Muscle of leg (tissue), 11 donors: ENCODE data around the gene STIM2. TPM values are rescaled to one million over a fixed set of nuclear protein-coding genes. Genes with fewer than 3 reads are reported as not detected.
A peak's percentile ranks its signal among the peaks of the same experiment; 100 is the strongest.

Experiments used
- DNase-seq: peaks from one replicate; pipeline ENCODE4 v3.0.0; 2013
- H3K27ac ChIP-seq: one replicate; pipeline ENCODE4 v1.5.1; 2013; ENCODE audit warnings: mild to moderate bottlenecking, low read length, control low read depth
- H3K27me3 ChIP-seq: one replicate; pipeline ENCODE4 v1.6.1; 2013; ENCODE audit warnings: low read length; ENCODE audit not compliant: control insufficient read depth, insufficient read depth
- H3K36me3 ChIP-seq: one replicate; pipeline ENCODE4 v1.6.1; 2013; ENCODE audit warnings: low read length; ENCODE audit not compliant: control insufficient read depth, insufficient read depth
- H3K4me1 ChIP-seq: one replicate; pipeline ENCODE4 v1.6.1; 2013; ENCODE audit warnings: low read length; ENCODE audit not compliant: control insufficient read depth, insufficient read depth
- H3K4me3 ChIP-seq: one replicate; pipeline ENCODE4 v1.5.1; 2013; ENCODE audit warnings: low read length, control low read depth
- H3K9me3 ChIP-seq: replicated peaks from 2 replicates; pipeline ENCODE4 v1.6.1; 2013; ENCODE audit warnings: low read depth, low read length; ENCODE audit not compliant: control insufficient read depth
- WGBS: methylation state at CpG from one replicate; pipeline ENCODE4 v1.1.5; 2013; ENCODE audit warnings: missing lambda C conversion rate; ENCODE audit not compliant: insufficient coverage; 5-methylcytosine and 5-hydroxymethylcytosine counted together
- polyA plus RNA-seq, 8 donors: library from polyadenylated mRNA; unstranded; fragments of 120-200 nt; gene quantifications; one replicate each; pipeline versions ENCODE4 v1.2.1 to v1.2.3, GENCODE V29; 2013; ENCODE audit warnings: inconsistent platforms in 1 of 8, low replicate concordance in 1 of 8; ENCODE audit not compliant: insufficient read length in 8 of 8, insufficient read depth in 1 of 8
- total RNA-seq: library from RNA; stranded (reverse); fragments of 120-200 nt; gene quantifications from one replicate; pipeline ENCODE4 v1.2.4, GENCODE V29; 2013

The STIM2 gene
- total and polyA plus RNA-seq, 9 donors = 39.7 to 56.9 (median 46.6) TPM

- no peak for DNase-seq
- Histone ChIP-seq H3K4me1 (no peaks in the 10 kb centered on the region), H3K27me3 (no peaks in the 10 kb centered on the region), H3K27ac (no peak overlapping the region), H3K4me3 (no peak overlapping the region), H3K36me3 (no peaks in the 10 kb centered on the region), H3K9me3 (no peaks in the 10 kb centered on the region)
- WGBS = 85% methylated on average over 4 of the region's 10 CpGs
Observed at GRCh38 chr4:27057053-27057452, 196.4 kb downstream of the STIM2 start.

- H3K27ac ChIP-seq = no peak overlapping the region
- 84% methylated on average over 4 of the region's 6 CpGs for WGBS
Observed at GRCh38 chr4:27057662-27058061, 197.0 kb downstream of the STIM2 start.

GRCh38 chr4:27058819-27059406 lies 198.3 kb downstream of the STIM2 start:
- H3K4me3 ChIP-seq = no peak overlapping the region
- no peak for DNase-seq
- no peaks in the 10 kb centered on the region for H3K36me3 ChIP-seq
- H3K27ac ChIP-seq = no peak overlapping the region
- 93% methylated on average over 2 of the region's 5 CpGs for WGBS
- H3K27me3 ChIP-seq = no peaks in the 10 kb centered on the region
- H3K4me1 ChIP-seq = no peaks in the 10 kb centered on the region
- H3K9me3 ChIP-seq = no peaks in the 10 kb centered on the region

More at GRCh38 chr4:27057662-27058061, 197.0 kb downstream of the STIM2 start:
- no peak for DNase-seq
- Histone ChIP-seq H3K27me3 (no peaks in the 10 kb centered on the region), H3K36me3 (no peaks in the 10 kb centered on the region), H3K9me3 (no peaks in the 10 kb centered on the region), H3K4me3 (no peak overlapping the region), H3K4me1 (no peaks in the 10 kb centered on the region)

- Histone ChIP-seq H3K4me1 (no peaks in the 10 kb centered on the region), H3K27me3 (no peaks in the 10 kb centered on the region), H3K9me3 (no peaks in the 10 kb centered on the region), H3K27ac (no peak overlapping the region), H3K36me3 (no peaks in the 10 kb centered on the region), H3K4me3 (no peak overlapping the region)
- no CpG with 5 or more reads among the region's 5 CpGs for WGBS
- no peak for DNase-seq
Observed at GRCh38 chr4:27059446-27059845, 198.8 kb downstream of the STIM2 start.

GRCh38 chr4:27062256-27062655 lies 201.6 kb downstream of the STIM2 start:
- Histone ChIP-seq H3K27ac (no peak overlapping the region), H3K4me3 (no peak overlapping the region), H3K27me3 (no peaks in the 10 kb centered on the region), H3K4me1 (peaks cover 3% of the 10 kb centered on the region), H3K9me3 (no peaks in the 10 kb centered on the region), H3K36me3 (no peaks in the 10 kb centered on the region)
- no peak for DNase-seq
- WGBS = 94% methylated on average over 5 of the region's 7 CpGs

GRCh38 chr4:27066591-27066990 lies 205.9 kb downstream of the STIM2 start:
- Histone ChIP-seq H3K27me3 (no peaks in the 10 kb centered on the region), H3K4me1 (peaks cover 3% of the 10 kb centered on the region)
- DNase-seq = peak; percentile 36

GRCh38 chr4:27068151-27068867 lies 207.7 kb downstream of the STIM2 start:
- H3K36me3 ChIP-seq = no peaks in the 10 kb centered on the region
- H3K4me3 ChIP-seq = no peak overlapping the region
- no peaks in the 10 kb centered on the region for H3K27me3 ChIP-seq
- H3K4me1 ChIP-seq = peaks cover 3% of the 10 kb centered on the region
- H3K27ac ChIP-seq = no peak overlapping the region
- DNase-seq = no peak
- H3K9me3 ChIP-seq = no peaks in the 10 kb centered on the region
- WGBS = 90% methylated on average over 7 of the region's 14 CpGs

More at GRCh38 chr4:27066591-27066990, 205.9 kb downstream of the STIM2 start:
- no peak overlapping the region for H3K27ac ChIP-seq
- no peak overlapping the region for H3K4me3 ChIP-seq
- no peaks in the 10 kb centered on the region for H3K9me3 ChIP-seq
- no CpG with 5 or more reads among the region's 3 CpGs for WGBS
- H3K36me3 ChIP-seq = no peaks in the 10 kb centered on the region
